ACHN (cell line): ENCODE measurements around the gene MYOCOS.
A peak's percentile ranks its signal among the peaks of the same experiment; 100 is the strongest.
"Not testable (repeated sequence)": the region's sequence is repeated elsewhere in the genome, so short reads cannot be mapped to it uniquely, and the experiment has no call there.

Experiments
- DNase-seq: peaks from one replicate; pipeline ENCODE4 v3.0.0-alpha.2; 2015
- in situ Hi-C: cut with HindIII; loops from 2 replicates; pipeline ENCODE4 v1.10.0; 2017; ENCODE audit warnings: low sequenced_read_pairs, low pct_ligation_motif_present, low pct_unique_long_range_greater_than_20kb

Gene MYOCOS

DNA sequence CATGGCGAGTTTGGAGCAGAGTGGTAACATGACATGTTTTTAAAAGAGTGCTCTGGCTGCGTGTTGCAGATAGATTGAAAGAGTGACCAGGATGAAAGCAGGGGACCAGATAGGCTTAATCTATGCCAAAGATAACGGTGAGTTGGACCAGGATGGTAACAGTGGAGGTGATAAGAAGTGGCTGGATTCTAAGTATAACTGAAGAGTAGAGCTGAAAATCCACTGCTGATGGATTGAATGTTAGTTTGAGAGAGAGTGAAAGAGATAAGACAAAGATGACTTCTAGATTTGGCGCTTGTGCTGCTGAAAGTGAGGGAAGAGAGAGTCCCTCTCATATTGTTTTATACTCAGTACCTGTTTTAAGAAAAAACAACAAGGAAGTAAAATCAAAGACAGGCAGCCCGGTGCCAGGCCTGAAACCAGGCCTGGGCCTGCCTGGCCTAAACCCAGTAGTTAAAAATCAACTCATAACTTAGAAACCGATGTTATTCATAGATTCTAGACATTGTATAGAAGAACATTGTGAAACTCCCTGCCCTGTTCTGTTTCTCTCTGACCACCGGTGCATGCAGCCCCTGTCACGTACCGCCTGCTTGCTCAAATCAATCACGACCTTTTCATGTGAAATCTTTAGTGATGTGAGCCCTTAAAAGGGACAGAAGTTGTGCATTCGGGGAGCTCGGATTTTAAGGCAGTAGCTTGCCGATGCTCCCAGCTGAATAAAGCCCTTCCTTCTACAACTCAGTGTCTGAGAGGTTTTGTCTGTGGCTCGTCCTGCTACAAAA, 6.7 kb upstream of the MYOCOS start:
- DNase-seq, in situ Hi-C loops: not testable (repeated sequence)

DNA sequence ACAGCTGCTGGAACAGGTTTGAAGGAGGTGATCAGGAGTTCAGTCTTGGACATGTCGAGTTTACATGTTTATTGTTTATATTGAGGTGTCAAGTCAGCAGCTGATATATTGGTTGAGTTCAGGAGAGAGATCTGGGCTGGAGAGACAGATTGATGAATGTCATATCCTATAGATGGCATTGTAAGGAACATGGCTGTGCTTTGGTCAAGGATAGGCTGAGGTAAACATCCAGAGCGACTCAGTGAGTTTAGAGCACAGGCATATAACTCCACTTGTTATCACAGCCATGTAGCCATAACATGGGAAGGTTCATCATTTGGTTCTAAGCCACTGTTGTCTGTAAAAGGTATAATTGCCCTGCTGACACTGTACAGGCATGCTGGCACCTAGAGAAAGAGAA, 5.5 kb upstream of the MYOCOS start:
- in situ Hi-C loops = no loop called here
- DNase-seq = no peak

DNA sequence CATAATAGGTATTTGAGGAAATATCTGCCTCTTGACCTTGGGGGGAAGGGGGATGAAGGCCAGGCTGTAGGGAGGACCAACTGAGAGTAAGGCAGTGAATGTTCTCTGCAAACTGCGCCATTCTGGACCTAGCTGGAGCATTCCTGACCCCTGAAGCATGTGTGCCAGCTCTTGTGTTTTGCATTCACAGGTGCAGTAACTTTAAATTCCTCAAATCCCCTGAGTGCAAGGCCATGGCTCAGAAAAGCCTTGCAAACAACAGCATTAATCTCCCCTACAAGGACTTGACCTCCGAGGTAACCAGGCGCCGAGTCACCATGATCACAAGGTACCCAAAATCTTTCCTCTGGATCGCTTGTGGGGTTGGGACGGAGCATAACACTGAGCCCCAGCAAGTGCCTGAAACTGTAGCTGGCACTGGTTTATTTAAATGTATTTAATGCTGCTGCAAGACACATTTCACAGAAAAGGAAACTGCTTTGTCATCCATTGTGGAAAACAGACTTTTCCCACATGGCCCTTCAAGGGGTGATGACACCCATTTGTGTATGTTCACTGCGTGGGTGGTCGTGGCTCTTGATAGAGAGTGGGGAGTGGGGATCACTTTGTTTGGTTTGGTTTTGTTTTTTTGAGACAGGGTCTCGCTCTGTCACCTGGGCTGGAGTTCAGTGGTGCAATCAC, 1.7 kb downstream of the MYOCOS start:
- in situ Hi-C loops = no loop called here
- DNase-seq = no peak

DNA sequence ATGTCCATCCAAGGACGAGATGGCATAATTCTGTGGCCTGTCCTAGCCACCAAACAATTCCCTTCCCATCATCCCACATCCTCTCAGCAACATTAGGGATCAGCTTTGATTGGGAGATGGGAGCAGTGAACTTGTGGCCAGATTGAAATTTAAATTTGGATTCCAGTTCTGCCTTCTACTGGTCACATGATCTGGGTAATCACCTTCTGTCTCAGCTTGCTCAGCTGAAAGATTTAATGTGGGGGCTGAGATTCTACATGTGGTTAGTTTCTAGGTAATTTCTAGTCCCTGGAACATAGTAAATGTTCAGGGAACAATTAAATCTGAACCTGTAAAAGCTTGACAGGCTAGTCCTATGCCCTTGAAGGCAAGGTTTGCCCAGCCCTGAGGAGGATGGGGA, 3.2 kb downstream of the MYOCOS start:
- no peak for DNase-seq
- in situ Hi-C loops = no loop called here

DNA sequence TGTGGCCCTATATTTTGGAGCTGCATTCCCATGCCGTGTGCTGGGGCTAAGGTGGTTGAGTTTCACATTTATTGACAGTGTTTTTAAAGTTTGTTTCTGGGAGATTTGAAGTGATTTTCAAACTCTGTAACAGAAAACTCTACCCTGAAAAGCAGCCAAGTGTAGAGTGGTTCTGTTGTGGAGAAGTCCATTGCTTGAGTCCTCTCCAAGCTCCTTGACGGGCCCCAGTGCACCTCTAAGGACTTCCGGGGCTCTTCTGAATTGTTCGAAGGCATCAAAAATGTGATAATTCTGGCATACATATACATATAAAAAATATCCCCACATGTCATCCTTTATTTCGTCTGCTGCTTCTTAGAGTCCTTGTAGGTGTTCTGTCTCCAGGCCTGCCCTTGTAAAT, 5.0 kb downstream of the MYOCOS start:
- in situ Hi-C loops = no loop called here
- DNase-seq = no peak

DNA sequence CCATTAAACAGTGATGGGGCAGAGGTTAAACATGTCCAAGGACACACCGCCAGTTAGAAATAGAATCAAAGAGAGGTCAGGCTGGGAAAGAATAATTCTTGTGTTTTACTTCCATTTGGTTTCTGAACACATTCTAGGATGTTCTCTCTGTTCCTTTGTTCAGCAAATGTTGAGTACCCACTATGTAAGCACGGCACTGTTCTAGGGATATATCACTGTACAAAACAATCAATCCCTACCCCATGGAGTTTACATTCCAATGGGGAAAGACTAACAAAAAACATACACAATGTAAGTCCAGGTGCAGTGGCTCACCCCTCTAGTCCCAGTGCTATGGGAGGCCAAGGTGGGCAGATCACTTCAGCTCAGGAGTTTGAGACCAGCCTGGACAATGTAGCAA, 6.2 kb downstream of the MYOCOS start:
- in situ Hi-C loops = no loop called here
- DNase-seq = no peak

DNA sequence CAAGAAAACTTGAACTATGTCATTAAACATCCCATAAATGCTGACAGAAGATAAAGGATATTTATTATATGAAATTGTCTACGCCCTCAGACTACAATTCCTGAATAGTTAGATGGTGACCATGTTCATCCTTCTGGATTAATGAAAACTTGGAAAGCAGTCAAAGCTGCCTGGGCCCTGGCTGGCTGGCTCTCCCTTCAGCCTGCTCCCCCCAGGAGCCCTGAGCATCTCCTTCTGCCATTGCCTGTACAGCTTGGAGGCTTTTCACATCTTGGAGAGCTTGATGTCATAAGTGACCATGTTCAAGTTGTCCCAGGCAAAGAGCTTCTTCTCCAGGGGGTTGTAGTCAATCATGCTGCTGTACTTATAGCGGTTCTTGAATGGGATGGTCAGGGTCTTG, 13.6 kb downstream of the MYOCOS start:
- no peak for DNase-seq

DNA sequence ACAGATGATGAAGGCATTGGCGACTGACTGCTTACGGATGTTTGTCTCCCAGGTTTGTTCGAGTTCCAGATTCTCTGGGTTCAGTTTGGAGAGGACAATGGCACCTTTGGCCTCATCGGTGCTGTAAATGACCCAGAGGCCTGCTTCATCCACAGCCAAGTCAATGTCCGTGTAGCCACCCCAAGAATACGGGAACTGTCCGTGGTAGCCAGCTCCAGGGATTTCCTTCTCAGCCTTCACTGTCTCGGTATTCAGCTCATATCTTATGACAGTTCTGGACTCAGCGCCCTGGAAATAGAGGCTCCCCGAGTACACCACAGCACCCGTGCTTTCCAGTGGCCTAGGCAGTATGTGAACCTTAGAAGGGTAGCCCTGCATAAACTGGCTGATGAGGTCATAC, 14.1 kb downstream of the MYOCOS start:
- no peak for DNase-seq
- in situ Hi-C loops = no loop called here

More for the DNA sequence above, 13.6 kb downstream of the MYOCOS start:
- in situ Hi-C loops = no loop called here

DNA sequence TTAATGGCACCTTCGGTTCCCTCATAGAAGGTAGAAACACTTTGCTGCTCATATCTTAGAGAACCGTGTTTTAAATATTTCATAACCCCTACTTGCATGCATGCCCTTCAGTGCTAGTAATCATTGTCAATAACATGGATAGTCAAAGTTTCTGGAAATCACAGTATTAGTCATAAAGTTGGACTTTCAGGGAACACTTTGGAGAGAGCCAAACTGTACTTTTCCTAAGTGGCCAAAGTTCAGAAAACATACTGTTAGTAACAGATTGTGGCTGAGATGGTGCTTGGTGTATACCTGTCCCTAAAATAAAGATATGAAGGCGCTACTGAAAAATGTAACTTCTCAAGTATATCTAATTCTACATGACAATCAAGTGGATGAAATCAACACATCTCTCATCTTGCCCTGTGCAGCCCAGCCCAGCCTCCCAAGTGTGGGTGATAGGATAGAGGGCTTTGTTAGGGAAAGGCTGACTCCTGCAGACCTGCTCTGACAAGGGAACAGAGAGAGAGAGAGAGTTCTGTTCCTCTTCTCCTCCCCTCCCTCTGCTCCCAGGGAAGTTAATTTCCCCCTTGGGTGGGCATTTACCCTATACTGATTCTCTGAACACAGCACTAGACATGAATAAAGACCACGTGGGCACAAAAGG, 16.0 kb downstream of the MYOCOS start:
- in situ Hi-C loops = no loop called here
- DNase-seq = no peak

DNA sequence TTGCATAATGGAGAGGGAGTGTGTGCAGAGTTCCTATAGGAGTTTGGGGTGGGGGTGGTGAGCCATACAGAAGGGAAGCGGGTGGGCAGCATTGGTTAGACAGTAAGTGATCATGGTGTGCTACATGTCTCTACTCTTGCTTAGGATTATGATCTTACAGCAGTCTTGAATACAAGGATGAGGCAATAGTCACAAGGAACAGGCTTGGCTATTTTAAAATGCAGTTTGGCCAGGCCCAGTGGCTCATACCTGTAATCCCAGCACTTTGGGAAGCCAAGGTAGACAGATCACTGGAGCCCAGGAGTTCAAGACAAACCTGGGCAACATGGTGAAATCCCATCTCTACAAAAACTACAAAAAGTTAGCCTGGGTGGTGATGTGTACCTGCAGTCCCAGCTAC, 18.2 kb downstream of the MYOCOS start:
- in situ Hi-C loops = no loop called here
- DNase-seq = no peak

DNA sequence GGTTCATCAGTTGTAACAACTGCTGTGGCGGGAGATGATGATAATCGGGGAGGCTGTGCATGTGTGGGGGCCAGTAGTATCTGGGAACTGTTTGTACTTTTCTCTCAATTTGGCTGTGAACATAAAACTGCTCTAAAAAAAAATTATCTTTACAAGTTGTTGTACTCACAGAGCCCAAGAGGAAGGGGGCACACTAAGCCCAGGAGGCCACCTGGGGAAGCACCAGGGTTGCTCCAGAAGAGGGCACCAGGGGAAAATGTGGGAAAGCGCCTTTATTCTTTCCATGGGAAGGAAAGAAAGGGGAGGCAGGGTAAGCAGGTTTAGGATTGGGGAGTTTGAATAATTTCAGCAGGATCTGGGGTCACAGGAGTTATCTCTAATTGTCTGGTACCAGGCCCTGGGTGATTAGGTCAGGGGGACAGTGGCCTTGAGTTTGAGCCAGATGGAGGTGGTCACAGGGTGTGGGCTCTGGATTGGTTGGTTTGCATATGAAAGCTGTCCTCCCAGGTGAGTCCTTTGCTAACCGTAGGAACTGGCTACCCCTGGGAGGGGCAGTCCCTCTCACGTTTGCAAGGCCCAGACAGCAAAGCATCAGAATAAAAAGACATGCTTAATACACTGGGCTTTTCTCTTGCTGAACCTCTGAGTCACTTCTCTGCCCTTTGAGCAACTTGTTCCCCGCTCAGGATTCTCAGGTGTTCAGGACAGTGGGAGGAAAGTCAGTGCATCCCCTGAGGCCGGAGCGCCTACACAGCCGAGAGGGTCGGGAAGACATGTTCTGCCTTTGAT, 19.2 kb downstream of the MYOCOS start:
- in situ Hi-C loops = no loop called here
- no peak for DNase-seq

DNA sequence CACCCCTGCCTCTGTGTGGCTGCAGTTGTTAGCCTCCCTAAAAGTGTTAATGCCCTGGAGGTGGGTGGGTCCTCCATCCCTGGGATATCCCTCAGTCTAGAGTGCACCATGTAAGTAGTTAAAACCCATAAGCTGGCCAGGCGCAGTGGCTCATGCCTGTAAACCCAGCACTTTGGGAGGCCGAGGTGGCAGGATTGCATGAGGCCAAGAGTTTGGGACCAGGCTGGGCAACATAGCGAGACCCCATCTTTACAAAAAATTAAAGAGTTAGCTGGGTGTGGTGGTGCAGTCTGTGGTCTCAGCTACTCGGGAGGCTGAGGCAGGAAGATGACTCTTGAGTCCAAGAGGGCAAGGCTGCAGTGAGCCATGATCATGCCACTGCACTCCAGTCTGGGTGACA, 20.2 kb downstream of the MYOCOS start:
- DNase-seq = no peak
- in situ Hi-C loops = no loop called here

DNA sequence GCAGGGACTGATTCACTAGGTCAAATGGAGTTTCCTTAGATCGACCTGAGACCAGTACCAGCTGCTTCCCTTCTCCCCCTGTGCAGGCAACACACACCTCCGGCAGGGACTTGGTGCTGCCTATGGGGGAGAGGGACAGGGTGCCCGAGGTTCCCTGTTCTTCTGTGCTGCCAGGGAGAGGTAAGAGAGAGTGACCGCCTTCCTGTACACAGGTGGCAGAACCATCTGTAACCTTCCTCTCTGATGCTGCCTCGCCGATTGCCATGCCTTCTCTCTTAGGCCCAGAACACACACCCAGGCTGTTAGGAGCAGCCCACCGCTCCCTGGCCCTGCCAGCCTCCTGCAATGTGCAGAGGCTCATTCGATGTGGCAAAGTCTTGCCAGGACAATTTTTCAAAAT, 21.1 kb downstream of the MYOCOS start:
- in situ Hi-C loops = no loop called here
- DNase-seq = no peak

DNA sequence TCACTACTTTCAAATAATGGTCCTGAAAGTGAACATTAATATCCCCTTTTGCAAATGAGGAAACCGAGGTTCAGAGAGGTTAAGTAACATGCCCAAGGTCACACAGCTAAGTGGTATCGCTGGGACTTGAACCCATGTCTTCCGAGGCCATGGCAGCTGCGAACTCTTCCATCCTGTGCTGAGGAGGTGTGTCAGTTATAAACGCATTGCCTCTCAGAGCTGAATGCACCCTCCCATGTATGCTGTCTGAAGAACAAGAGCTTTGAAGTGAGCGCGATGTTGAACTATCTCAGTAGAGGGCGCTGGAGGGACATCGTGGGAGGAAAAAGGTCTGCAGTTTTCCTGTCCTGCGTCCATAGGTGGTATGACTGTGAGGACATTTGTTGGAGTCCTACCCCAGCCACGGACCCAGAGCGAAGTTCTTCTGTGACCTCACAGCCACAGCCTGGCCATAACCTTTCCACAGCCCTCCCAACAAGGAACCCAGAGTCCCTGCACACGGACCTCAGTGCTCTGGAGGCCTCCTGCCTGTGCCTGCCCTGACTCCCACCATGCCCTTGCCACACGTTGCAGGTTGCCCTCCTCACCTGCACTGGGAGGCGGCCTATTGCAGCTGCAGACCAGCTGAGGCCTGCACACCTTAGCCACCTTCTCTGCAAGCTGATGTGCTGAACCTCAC, 22.9 kb downstream of the MYOCOS start:
- peak; percentile 80 for DNase-seq
- in situ Hi-C loops = no loop called here

DNA sequence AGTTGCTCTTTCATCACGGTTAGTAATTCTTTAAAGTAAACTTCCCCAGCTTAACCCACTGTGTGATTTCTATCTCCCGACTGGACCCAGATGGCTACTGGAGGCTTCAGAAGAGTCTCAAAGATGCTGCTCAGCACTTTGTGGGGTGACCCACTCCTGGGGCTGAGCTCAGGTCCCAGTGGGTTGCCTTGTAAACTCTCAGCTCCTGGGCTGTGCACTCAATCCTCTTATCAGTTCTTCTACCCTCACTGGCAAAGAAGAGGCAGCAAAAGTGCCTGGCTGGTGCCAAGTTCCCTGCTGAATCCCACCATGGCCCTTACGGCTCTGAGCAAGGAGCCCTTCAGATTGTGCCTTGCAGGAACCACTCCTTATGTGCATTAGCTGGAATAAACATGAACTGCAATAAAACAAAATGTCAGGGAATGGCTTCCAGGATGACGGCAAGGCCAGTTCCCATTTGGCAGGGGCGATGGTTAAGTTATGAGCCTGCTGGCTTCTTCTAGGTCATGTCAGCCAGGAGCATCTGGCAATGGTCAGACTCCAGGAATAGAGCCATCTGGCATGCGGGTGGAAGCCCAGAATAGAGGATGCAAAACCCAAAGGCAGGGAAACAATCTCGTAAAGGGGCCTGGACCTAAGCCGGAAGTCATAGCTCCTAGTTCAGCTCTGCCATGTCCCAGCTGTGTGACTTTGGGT, 23.7 kb downstream of the MYOCOS start:
- in situ Hi-C loops = no loop called here
- DNase-seq = no peak

DNA sequence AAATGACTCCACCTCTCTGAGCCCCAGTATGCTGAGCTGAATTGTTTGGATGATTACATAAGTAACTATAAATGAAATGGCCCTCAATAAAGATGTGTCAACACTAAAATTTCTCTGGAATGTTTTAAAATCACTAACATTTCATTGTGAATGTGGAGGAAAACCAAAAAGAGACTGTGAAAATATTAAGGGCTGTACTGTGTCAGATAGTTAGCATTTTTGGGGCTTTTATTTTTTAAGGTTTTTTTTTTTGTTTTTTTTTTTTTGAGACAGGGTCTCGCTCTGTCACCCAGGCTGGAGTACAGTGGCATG, 24.2 kb downstream of the MYOCOS start:
- DNase-seq = no peak
- in situ Hi-C loops = no loop called here

DNA sequence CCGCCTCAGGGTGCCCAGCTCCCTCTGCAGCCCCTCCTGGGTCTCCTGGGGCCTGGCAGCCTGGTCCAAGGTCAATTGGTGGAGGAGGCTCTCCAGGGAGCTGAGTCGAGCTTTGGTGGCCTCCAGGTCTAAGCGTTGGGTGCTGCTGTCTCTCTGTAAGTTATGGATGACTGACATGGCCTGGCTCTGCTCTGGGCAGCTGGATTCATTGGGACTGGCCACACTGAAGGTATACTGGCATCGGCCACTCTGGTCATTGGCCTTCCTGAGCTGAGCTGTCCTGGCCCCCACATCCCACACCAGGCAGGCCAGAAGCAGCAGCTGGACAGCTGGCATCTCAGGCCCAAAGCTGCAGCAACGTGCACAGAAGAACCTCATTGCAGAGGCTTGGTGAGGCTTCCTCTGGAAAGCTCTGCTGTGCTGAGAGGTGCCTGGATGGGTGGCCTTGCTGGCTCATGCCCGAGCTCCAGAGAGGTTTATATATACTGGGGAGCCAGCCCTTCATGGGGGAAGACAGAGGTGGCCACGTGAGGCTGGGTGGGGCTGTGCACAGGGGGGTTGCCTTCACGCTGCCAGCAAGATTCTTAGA, 30.3 kb downstream of the MYOCOS start, which contains the start of gene MYOC:
Gene MYOC, minus strand, starts transcription at position 455 of the 589 bp plus-strand sequence. Its CDS starts 77 bp downstream, at position 378.
- in situ Hi-C loops = no loop called here

DNA sequence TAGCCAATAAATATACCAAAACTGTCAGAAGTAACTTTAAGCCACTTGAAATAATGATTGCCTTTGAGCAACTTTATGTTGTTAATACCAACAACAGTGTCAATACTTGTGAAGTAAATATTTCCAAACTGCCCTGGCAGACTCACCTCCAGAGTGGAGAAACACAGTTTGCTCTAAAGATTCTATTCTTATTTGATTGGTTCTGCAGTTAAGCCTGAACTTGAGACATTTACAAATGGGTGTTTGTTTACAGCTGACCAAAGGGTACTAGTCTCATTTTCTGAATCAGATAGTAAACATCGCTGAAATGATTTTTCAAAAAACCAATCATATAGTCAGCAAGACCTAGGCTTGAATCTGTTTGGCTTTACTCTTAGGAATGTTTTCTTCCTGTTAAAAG, 31.8 kb downstream of the MYOCOS start:
- DNase-seq = no peak
- in situ Hi-C loops = no loop called here

More for the DNA sequence above, 30.3 kb downstream of the MYOCOS start, which contains the start of gene MYOC:
- DNase-seq = no peak
